Thymus (tissue), 11 donors: ENCODE data around the gene BSN. TPM values are rescaled to one million over a fixed set of nuclear protein-coding genes. Genes with fewer than 3 reads are reported as not detected.

Source experiments
- DNase-seq, 9 donors: peaks; one replicate each; pipeline ENCODE4 v3.0.0-alpha.2; 2013; ENCODE audit warnings: low spot score in 9 of 9, low read depth in 6 of 9, missing footprints in 1 of 9
- H3K27ac ChIP-seq, 2 donors: one replicate each; pipeline ENCODE4 v1.5.1; 2013; ENCODE audit warnings: control low read depth in 1 of 2, low read depth in 1 of 2, low read length in 1 of 2, mild to moderate bottlenecking in 1 of 2, moderate library complexity in 1 of 2
- H3K27me3 ChIP-seq, 2 donors: one replicate each; pipeline ENCODE4 v1.5.1; 2013; ENCODE audit warnings: low read length in 1 of 2; ENCODE audit not compliant: control insufficient read depth in 2 of 2, insufficient read depth in 1 of 2
- H3K36me3 ChIP-seq, 2 donors: one replicate each; pipeline ENCODE4 v1.5.1; 2013; ENCODE audit warnings: low read length in 1 of 2, mild to moderate bottlenecking in 1 of 2, moderate library complexity in 1 of 2; ENCODE audit not compliant: control insufficient read depth in 2 of 2, insufficient read depth in 2 of 2
- H3K4me1 ChIP-seq, 2 donors: one replicate each; pipeline ENCODE4 v1.5.1; 2013; ENCODE audit warnings: low read length in 2 of 2; ENCODE audit not compliant: control insufficient read depth in 2 of 2, insufficient read depth in 2 of 2
- H3K4me3 ChIP-seq, 2 donors: one replicate each; pipeline ENCODE4 v1.5.1; 2013; ENCODE audit warnings: low read length in 2 of 2, control low read depth in 1 of 2, mild to moderate bottlenecking in 1 of 2
- H3K9me3 ChIP-seq, 2 donors: one replicate each; pipeline ENCODE4 v1.5.1; 2013; ENCODE audit warnings: low read length in 1 of 2, mild to moderate bottlenecking in 1 of 2; ENCODE audit not compliant: control insufficient read depth in 2 of 2, insufficient read depth in 1 of 2
- WGBS: extraction: QIAGEN DNeasy Blood & Tissue Kit; methylation state at CpG from one replicate; pipeline ENCODE4 v1.1.7; 2013; 5-methylcytosine and 5-hydroxymethylcytosine counted together
- polyA plus RNA-seq: library from polyadenylated mRNA; stranded (reverse); fragments of 200-250 nt; gene quantifications from one replicate; pipeline ENCODE4 v1.2.3, GENCODE V29; 2013
- total RNA-seq: library from RNA; stranded (reverse); fragments of 120-200 nt; gene quantifications from one replicate; pipeline ENCODE4 v1.2.4, GENCODE V29; 2013
- donor health status: healthy.

Gene BSN
- total and polyA plus RNA-seq, 2 donors, result 0.09 TPM

DNA sequence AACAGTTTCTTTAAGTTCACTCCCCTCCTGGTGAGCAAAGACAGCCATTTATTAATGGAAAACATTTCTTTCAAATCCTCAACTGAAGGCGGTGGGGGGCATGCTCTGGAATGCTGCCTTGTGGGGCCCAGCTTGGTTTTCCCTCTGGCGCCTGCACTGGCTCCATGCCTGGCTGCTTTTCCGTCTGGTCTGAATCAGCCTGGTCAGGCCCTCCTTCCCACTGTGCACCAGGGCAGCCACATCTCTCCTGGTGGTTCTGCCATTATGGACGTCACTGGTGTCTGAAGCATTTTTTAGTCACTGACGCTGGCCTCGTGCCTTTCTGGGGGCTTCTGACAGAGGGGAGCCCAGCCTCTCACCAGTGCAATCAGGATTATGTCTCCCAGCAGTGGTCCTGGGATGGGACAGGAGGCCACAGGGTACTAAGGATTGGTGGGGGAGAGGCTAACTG, 62.2 kb downstream of the BSN start:
- Histone ChIP-seq H3K4me1 (no peaks in the 10 kb centered on the region), H3K36me3 (no peaks in the 10 kb centered on the region), H3K27me3 (no peaks in the 10 kb centered on the region), H3K4me3 (no peak overlapping the region), H3K9me3 (no peaks in the 10 kb centered on the region), H3K27ac (no peak overlapping the region)
- DNase-seq, result no peak
- WGBS, result 93% methylated on average over 6 of the region's 6 CpGs

DNA sequence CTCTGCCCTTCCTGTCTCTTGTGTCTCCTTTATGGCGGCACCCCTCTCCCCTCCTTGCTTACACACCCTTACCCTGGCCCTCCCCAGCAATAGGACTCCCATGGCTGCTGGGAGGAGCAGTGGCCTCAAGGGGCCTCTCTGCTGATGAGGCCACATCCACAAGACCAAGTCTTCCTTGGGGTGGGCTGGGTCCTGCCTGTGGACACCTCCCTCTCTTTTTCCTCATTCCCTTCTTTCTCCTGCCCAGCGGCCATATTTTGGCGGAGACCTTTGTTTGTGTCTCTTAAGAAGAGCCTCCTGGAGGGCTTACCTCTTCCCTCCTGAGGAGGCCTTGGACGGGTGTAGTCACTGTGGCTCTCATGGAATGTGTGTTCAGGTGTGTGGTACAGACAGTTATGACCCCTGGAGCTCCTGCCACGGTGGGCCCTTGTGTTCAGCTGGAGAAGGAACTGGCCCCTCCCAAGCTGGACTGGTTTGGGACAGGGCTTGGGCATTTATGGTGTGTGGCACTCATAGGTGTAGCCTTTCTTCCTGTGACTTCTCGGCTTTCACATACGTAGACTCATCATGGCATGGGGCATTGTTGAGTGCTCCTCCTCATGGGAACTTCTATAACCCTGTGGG, 63.2 kb downstream of the BSN start:
- H3K36me3 ChIP-seq, result no peaks in the 10 kb centered on the region
- WGBS, result 95% methylated on average over 7 of the region's 7 CpGs

DNA sequence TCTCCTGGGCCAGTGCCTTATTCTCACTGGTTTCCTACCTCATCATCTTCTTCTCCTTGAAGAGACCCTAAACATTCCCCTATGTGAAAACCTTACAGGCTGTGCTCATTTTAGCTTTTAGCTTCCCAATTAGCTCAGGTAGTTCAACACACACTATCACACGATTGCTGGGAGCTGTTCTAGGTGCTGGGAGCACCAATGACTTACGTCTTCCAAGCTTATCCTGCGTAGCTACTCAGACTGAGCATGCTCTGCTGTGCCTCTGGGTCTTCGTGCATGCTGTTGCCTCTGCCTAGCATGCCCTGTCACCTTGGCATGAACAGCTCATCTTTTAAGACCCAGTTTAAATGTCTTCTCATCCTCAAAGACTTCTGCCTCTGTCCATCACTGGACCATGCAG, 64.1 kb downstream of the BSN start:
- Histone ChIP-seq H3K27me3 (no peaks in the 10 kb centered on the region), H3K4me3 (no peak overlapping the region), H3K27ac (no peak overlapping the region), H3K36me3 (no peaks in the 10 kb centered on the region), H3K9me3 (no peaks in the 10 kb centered on the region), H3K4me1 (no peaks in the 10 kb centered on the region)
- no peak for DNase-seq
- WGBS, result 82% methylated on average over 4 of the region's 4 CpGs

More for the DNA sequence above, 63.2 kb downstream of the BSN start:
- no peaks in the 10 kb centered on the region for H3K27me3 ChIP-seq
- no peak overlapping the region for H3K27ac ChIP-seq
- H3K4me1 ChIP-seq, result no peaks in the 10 kb centered on the region
- H3K4me3 ChIP-seq, result no peak overlapping the region
- H3K9me3 ChIP-seq, result no peaks in the 10 kb centered on the region
- no peak for DNase-seq

- Histone ChIP-seq H3K27me3 (no peaks in the 10 kb centered on the region), H3K4me1 (no peaks in the 10 kb centered on the region), H3K36me3 (no peaks in the 10 kb centered on the region), H3K4me3 (no peak overlapping the region), H3K27ac (no peak overlapping the region), H3K9me3 (no peaks in the 10 kb centered on the region)
- 95% methylated on average over 5 of the region's 5 CpGs for WGBS
- DNase-seq, result no peak
Measured at GRCh38 chr3:49619649-49620048, 65.4 kb downstream of the BSN start.

- Histone ChIP-seq H3K36me3 (no peaks in the 10 kb centered on the region), H3K4me3 (no peak overlapping the region), H3K27me3 (no peaks in the 10 kb centered on the region), H3K9me3 (no peaks in the 10 kb centered on the region), H3K27ac (no peak overlapping the region), H3K4me1 (no peaks in the 10 kb centered on the region)
- no peak for DNase-seq
- 96% methylated on average over 8 of the region's 8 CpGs for WGBS
Measured at GRCh38 chr3:49620728-49621127, 66.5 kb downstream of the BSN start.

GRCh38 chr3:49623071-49623470, 68.8 kb downstream of the BSN start:
- no peaks in the 10 kb centered on the region for H3K4me1 ChIP-seq
- 100% methylated on average over 1 of the region's 1 CpG for WGBS
- H3K27me3 ChIP-seq, result no peaks in the 10 kb centered on the region
- no peak overlapping the region for H3K4me3 ChIP-seq
- H3K27ac ChIP-seq, result no peak overlapping the region
- no peak for DNase-seq
- H3K36me3 ChIP-seq, result no peaks in the 10 kb centered on the region
- H3K9me3 ChIP-seq, result no peaks in the 10 kb centered on the region

- Histone ChIP-seq H3K27ac (no peak overlapping the region), H3K36me3 (no peaks in the 10 kb centered on the region), H3K4me3 (no peak overlapping the region), H3K27me3 (no peaks in the 10 kb centered on the region), H3K9me3 (no peaks in the 10 kb centered on the region), H3K4me1 (no peaks in the 10 kb centered on the region)
- no peak for DNase-seq
- WGBS, result 97% methylated on average over 13 of the region's 13 CpGs
Measured at GRCh38 chr3:49625071-49625470, 70.8 kb downstream of the BSN start.

DNA sequence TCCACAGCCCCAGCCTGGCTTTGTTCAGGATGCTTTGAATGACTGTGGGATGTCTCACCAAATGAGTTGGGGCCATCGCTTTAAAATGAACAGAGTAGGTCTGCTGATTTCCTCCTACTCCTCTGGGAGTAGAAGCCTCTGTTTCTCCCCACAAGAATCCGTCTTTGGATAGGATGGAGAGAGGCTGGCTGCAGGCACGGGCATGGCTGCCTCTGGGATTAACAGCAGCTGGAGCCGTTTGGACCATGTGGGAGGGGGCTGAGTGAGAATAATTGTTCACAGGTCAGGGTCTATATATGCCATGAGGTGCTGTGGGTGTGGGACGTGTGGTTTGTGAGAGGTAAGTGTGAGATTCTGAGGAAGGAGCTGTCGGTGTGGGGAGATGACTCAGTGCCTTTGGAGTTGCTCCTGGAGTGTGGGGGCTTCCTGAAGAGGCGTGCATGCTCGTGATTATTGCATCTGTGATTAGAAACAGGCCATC, 71.9 kb downstream of the BSN start:
- no peak overlapping the region for H3K27ac ChIP-seq
- H3K36me3 ChIP-seq, result no peaks in the 10 kb centered on the region
- H3K4me3 ChIP-seq, result no peak overlapping the region
- 41% methylated on average over 8 of the region's 8 CpGs for WGBS
- no peaks in the 10 kb centered on the region for H3K9me3 ChIP-seq
- DNase-seq, result no peak
- no peaks in the 10 kb centered on the region for H3K27me3 ChIP-seq
- no peaks in the 10 kb centered on the region for H3K4me1 ChIP-seq

- Histone ChIP-seq H3K36me3 (no peaks in the 10 kb centered on the region), H3K9me3 (peaks cover 2 to 3% of the 10 kb centered on the region in 2 donors), H3K4me1 (no peaks in the 10 kb centered on the region), H3K27ac (no peak overlapping the region), H3K4me3 (no peak overlapping the region), H3K27me3 (no peaks in the 10 kb centered on the region)
- DNase-seq, result no peak
- 98% methylated on average over 1 of the region's 1 CpG for WGBS
Measured at GRCh38 chr3:49626796-49627195, 72.5 kb downstream of the BSN start.
